PC-3 (cell line): Measurements from ENCODE around the gene FNBP1L. TPM values are rescaled to one million over a fixed set of nuclear protein-coding genes. Genes with fewer than 3 reads are reported as not detected.

Source experiments
- ATAC-seq: fragments of 200-7000 bp; cut with Tn5 transposase; 2 replicates; pipeline ENCODE4 v1.9.1; 2020; ENCODE audit warnings: mild to moderate bottlenecking, moderate library complexity
- BruUV-seq: library from RNA; stranded (reverse); fragments of 400-500 nt; replicated peaks from 2 replicates; lab custom pipeline; 2021; lab: Mats Ljungman, UMichigan
- CTCF ChIA-PET: fragments of 300-600 bp; sonication (Branson Sonifier 250); formaldehyde crosslinking; loops from one replicate; lab custom pipeline; 2022; ENCODE audit warnings: antibody characterized with exemption; lab: Charles Lee
- POLR2A ChIA-PET: fragments of 300-600 bp; sonication (Branson Sonifier 250); formaldehyde crosslinking; loops from one replicate; lab custom pipeline; 2022; ENCODE audit warnings: antibody characterized with exemption; ENCODE audit not compliant: unreplicated experiment; lab: Charles Lee
- DNase-seq: peaks from one replicate; pipeline ENCODE4 v3.0.0-alpha.2; 2015
- H2AFZ ChIP-seq: fragments of 300-600 bp; sonication (generic); 2 replicates; pipeline ENCODE4 v1.6.0; 2016; ENCODE audit warnings: antibody characterized with exemption, low read length
- H3F3A ChIP-seq: fragments of 300-600 bp; sonication (generic); one replicate; pipeline ENCODE4 v1.6.0; 2017; ENCODE audit warnings: antibody characterized with exemption, low read length, control low read depth, mild to moderate bottlenecking; ENCODE audit not compliant: unreplicated experiment
- H3K27ac ChIP-seq: fragments of 300-600 bp; sonication (generic); 2 replicates; pipeline ENCODE4 v1.5.1; 2016; ENCODE audit warnings: mild to moderate bottlenecking, low read length
- H3K27me3 ChIP-seq: fragments of 300-600 bp; sonication (generic); 2 replicates; pipeline ENCODE4 v1.6.1; 2016; ENCODE audit warnings: low read length, mixed read lengths
- H3K36me3 ChIP-seq: fragments of 300-600 bp; sonication (generic); 2 replicates; pipeline ENCODE4 v1.6.1; 2016; ENCODE audit warnings: low read depth, mixed run types, low read length, mixed read lengths
- H3K4me1 ChIP-seq: fragments of 300-600 bp; sonication (generic); 2 replicates; pipeline ENCODE4 v1.5.1; 2016; ENCODE audit warnings: low read length; ENCODE audit not compliant: insufficient read depth
- H3K4me2 ChIP-seq: fragments of 300-600 bp; sonication (generic); 2 replicates; pipeline ENCODE4 v1.6.0; 2016; ENCODE audit warnings: low read length
- H3K4me3 ChIP-seq: fragments of 300-600 bp; sonication (generic); 2 replicates; pipeline ENCODE4 v1.5.1; 2016; ENCODE audit warnings: mild to moderate bottlenecking, low read length, mixed read lengths
- H3K79me2 ChIP-seq: fragments of 300-600 bp; sonication (generic); 2 replicates; pipeline ENCODE4 v1.6.1; 2017; ENCODE audit warnings: low read length, mixed read lengths
- H3K9ac ChIP-seq: fragments of 300-600 bp; sonication (generic); 2 replicates; pipeline ENCODE4 v1.6.0; 2016; ENCODE audit warnings: mild to moderate bottlenecking, low read length
- H3K9me2 ChIP-seq: fragments of 300-600 bp; sonication (generic); replicated peaks from 2 replicates; pipeline ENCODE4 v1.6.1; 2016; ENCODE audit warnings: mixed run types, low read length, mixed read lengths
- H3K9me3 ChIP-seq: fragments of 300-600 bp; sonication (generic); 2 replicates; pipeline ENCODE4 v1.6.1; 2016; ENCODE audit warnings: low read length, mixed read lengths
- H4K20me1 ChIP-seq: fragments of 300-600 bp; sonication (generic); 2 replicates; pipeline ENCODE4 v1.6.1; 2016; ENCODE audit warnings: low read length, mixed read lengths
- CTCF ChIP-seq: fragments of 300-600 bp; sonication (generic); conservative IDR thresholded peaks from 2 replicates; pipeline ENCODE4 v1.5.1; 2017; ENCODE audit warnings: antibody characterized with exemption, low read depth, mild to moderate bottlenecking, low read length
- EZH2 ChIP-seq: fragments of 300-600 bp; sonication (generic); IDR thresholded peaks from one replicate; pipeline ENCODE4 v1.6.1; 2017; ENCODE audit warnings: antibody characterized with exemption, mild to moderate bottlenecking, low read length; ENCODE audit not compliant: unreplicated experiment
- EZH2phosphoT487 ChIP-seq: fragments of 300-600 bp; sonication (generic); IDR thresholded peaks from 2 replicates; pipeline ENCODE4 v1.6.1; 2018; ENCODE audit warnings: mild to moderate bottlenecking, antibody characterized with exemption, low read length, borderline replicate concordance
- intact Hi-C: fragments of 100-400 bp; cut with micrococcal nuclease; formaldehyde crosslinking; loops from 2 replicates; pipeline ENCODE4 v1.9.0; 2023
- total RNA-seq: library from RNA; depleted of rRNA; stranded (reverse); fragments of >200 nt; gene quantifications from 2 replicates; pipeline ENCODE4 v1.2.3, GENCODE V29; 2014

FNBP1L gene
- total RNA-seq, 1 experiment from 2014 or later = 28.3 TPM

DNA sequence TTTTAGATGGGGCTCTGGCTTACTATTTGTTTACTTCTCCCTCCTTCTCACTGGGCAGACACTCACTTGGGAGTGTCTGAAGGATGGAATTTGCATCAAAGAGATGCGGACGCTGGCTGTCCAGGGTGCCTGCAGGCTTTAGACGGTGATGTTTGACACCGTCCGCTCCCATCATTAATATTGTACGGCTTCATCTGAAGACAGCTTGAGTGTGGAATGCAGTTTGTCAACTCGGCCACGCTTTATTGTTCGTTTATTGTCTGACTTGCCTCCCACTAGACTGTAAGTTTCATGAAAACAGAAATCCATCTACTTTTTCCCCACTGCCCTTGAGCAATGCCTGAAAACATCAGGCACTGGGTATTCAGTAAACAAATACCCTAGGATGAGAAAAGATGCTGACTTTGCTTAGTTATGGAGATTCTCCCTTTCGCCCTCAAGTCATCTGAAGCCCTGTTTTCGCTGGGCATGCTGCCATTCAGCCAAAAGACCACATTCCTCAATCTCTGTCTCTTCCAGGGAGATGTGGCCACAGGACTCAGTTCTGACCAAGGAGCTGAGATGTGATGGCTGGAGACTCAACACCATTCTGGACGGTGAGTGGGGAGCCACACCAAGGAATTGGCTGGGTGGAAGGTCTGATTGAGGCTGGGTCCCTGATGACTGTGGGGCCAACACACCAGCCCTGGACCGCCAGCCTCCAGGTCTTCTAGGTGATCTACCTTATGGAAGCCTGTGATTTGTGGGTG lies 146.1 kb downstream of the FNBP1L start:
- peaks cover 80% of the 10 kb centered on the region for H4K20me1 ChIP-seq
- intact Hi-C loops = no loop called here
- no peak overlapping the region for H3K4me3 ChIP-seq
- H3K4me1 ChIP-seq = peaks cover 16% of the 10 kb centered on the region
- H3K9me2 ChIP-seq = no peaks in the 10 kb centered on the region
- peak overlapping the region; percentile 37; the same call in 1 of the 2 replicates for H3K27ac ChIP-seq
- ChIA-PET POLR2A (no interaction called here), CTCF (no interaction called here)
- no peak overlapping the region for H3K9ac ChIP-seq
- no peaks in the 10 kb centered on the region for H3K27me3 ChIP-seq
- DNase-seq (no peak), ATAC-seq (no peak)
- no peak for TF ChIP-seq CTCF
- TF ChIP-seq EZH2 = no peak
- no peak for TF ChIP-seq EZH2phosphoT487
- peaks cover 77% of the 10 kb centered on the region for H3K36me3 ChIP-seq
- H3K79me2 ChIP-seq = peaks cover 97% of the 10 kb centered on the region
- H3K4me2 ChIP-seq = no peak overlapping the region
- no peaks in the 10 kb centered on the region for H3K9me3 ChIP-seq
- H2AFZ ChIP-seq = no peak overlapping the region
- peaks cover 10% of the 10 kb centered on the region for H3F3A ChIP-seq
- no TSS peak for BruUV-seq

- Histone ChIP-seq H3K79me2 (peaks cover 97% of the 10 kb centered on the region), H3K4me3 (no peak overlapping the region), H3K9me2 (no peaks in the 10 kb centered on the region), H3K9me3 (no peaks in the 10 kb centered on the region), H3K4me2 (no peak overlapping the region), H4K20me1 (peaks cover 83% of the 10 kb centered on the region), H2AFZ (no peak overlapping the region), H3K27ac (peak overlapping the region; percentile 37; the same call in 1 of the 2 replicates), H3K36me3 (peaks cover 72% of the 10 kb centered on the region), H3F3A (peaks cover 5% of the 10 kb centered on the region), H3K9ac (no peak overlapping the region), H3K27me3 (no peaks in the 10 kb centered on the region), H3K4me1 (peaks cover 16% of the 10 kb centered on the region)
- no peak for DNase-seq
- POLR2A ChIA-PET = no interaction called here
- no peak for ATAC-seq
- intact Hi-C loops = no loop called here
- BruUV-seq = no TSS peak
- CTCF ChIA-PET = no interaction called here
- no peak for TF ChIP-seq EZH2phosphoT487
- no peak for TF ChIP-seq EZH2
- TF ChIP-seq CTCF = no peak
Measured at GRCh38 chr1:93594603-93594880, 146.6 kb downstream of the FNBP1L start.

- H3K79me2 ChIP-seq = peaks cover 97% of the 10 kb centered on the region
- DNase-seq (no peak), ATAC-seq (no peak)
- H3K4me2 ChIP-seq = no peak overlapping the region
- H3K4me1 ChIP-seq = peaks cover 16% of the 10 kb centered on the region
- no peak overlapping the region for H2AFZ ChIP-seq
- H4K20me1 ChIP-seq = peaks cover 84% of the 10 kb centered on the region
- no peak overlapping the region for H3K4me3 ChIP-seq
- H3F3A ChIP-seq = peaks cover 5% of the 10 kb centered on the region
- TF ChIP-seq CTCF (no peak), EZH2phosphoT487 (no peak), EZH2 (no peak)
- peaks cover 72% of the 10 kb centered on the region for H3K36me3 ChIP-seq
- H3K9me2 ChIP-seq = no peaks in the 10 kb centered on the region
- no peaks in the 10 kb centered on the region for H3K9me3 ChIP-seq
- ChIA-PET CTCF (no interaction called here), POLR2A (no interaction called here)
- no peak overlapping the region for H3K9ac ChIP-seq
- no TSS peak for BruUV-seq
- H3K27me3 ChIP-seq = no peaks in the 10 kb centered on the region
- peak overlapping the region; percentile 37; the same call in 1 of the 2 replicates for H3K27ac ChIP-seq
- intact Hi-C loops = no loop called here
Measured at GRCh38 chr1:93595266-93595665, 147.3 kb downstream of the FNBP1L start.
